Calu3 (cell line): ENCODE measurements around the gene HS3ST4. TPM values are rescaled to one million over a fixed set of nuclear protein-coding genes. Genes with fewer than 3 reads are reported as not detected.

ENCODE experiments used
- BruUV-seq: library from RNA; stranded (reverse); fragments of 400-500 nt; replicated peaks from 2 replicates; lab custom pipeline; 2021; lab: Mats Ljungman, UMichigan
- CTCF ChIA-PET: fragments of 300-600 bp; sonication (Branson Sonifier 250); formaldehyde crosslinking; loops from one replicate; lab custom pipeline; 2022; ENCODE audit warnings: antibody characterized with exemption; lab: Charles Lee
- DNase-seq: peaks from one replicate; pipeline ENCODE4 v3.0.0; 2022
- H3K27ac Mint-ChIP-seq: one replicate; pipeline ENCODE4 v1.8.0; 2022; ENCODE audit warnings: mixed read lengths; ENCODE audit not compliant: unreplicated experiment
- H3K27me3 Mint-ChIP-seq: one replicate; pipeline ENCODE4 v1.8.0; 2022; ENCODE audit warnings: mixed read lengths; ENCODE audit not compliant: unreplicated experiment
- H3K36me3 Mint-ChIP-seq: one replicate; pipeline ENCODE4 v1.8.0; 2022; ENCODE audit warnings: mild to moderate bottlenecking, moderate library complexity, mixed read lengths; ENCODE audit not compliant: insufficient read depth, unreplicated experiment
- H3K4me1 Mint-ChIP-seq: one replicate; pipeline ENCODE4 v1.8.0; 2022; ENCODE audit warnings: mild to moderate bottlenecking, low read depth, mixed read lengths; ENCODE audit not compliant: unreplicated experiment
- H3K4me3 Mint-ChIP-seq: one replicate; pipeline ENCODE4 v1.8.0; 2022; ENCODE audit warnings: mild to moderate bottlenecking, low read depth, moderate library complexity, mixed read lengths; ENCODE audit not compliant: unreplicated experiment
- H3K9me3 Mint-ChIP-seq: one replicate; pipeline ENCODE4 v1.8.0; 2022; ENCODE audit warnings: low read depth, mixed read lengths; ENCODE audit not compliant: unreplicated experiment
- intact Hi-C: fragments of 100-400 bp; cut with micrococcal nuclease; formaldehyde crosslinking; loops from one replicate; pipeline ENCODE4 v1.10.0; 2022; ENCODE audit not compliant: unreplicated experiment
- total RNA-seq: library from RNA; stranded (reverse); gene quantifications from 2 replicates; pipeline ENCODE4 v1.2.3, GENCODE V29; 2022
- TF ChIP-seq, protein P1 (sequence below): fragments of 200-600 bp; IDR thresholded peaks from one replicate; pipeline ENCODE4 v1.8.0; 2022; ENCODE audit warnings: antibody characterized with exemption; ENCODE audit not compliant: unreplicated experiment

HS3ST4 gene
- total RNA-seq, 1 experiment from 2014 or later = not detected

DNA sequence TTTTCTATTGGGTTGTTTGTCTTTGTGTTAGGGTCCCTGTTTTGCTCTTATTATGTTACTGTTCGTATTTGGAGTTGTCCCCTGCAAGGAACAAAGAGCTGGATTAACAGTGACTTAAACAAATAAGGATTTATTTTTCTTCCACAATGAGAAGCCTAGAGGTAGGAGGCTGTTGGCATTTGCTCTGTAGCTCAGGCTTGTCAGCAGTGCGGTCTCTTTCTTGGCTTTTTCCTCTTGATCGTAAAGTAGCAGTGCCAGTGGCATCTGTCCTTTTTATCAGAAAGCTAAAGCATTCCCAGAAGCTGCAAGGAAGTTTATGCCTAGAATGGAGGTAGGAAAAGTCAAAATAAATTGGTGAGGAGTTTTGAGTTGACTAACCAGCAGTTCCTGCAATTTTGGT is 154.1 kb downstream of the HS3ST4 start:
- Mint-ChIP-seq H3K27ac (no peak overlapping the region), H3K4me3 (no peak overlapping the region), H3K9me3 (no peaks in the 10 kb centered on the region), H3K27me3 (no peaks in the 10 kb centered on the region), H3K36me3 (no peaks in the 10 kb centered on the region), H3K4me1 (no peaks in the 10 kb centered on the region)
- intact Hi-C loops = no loop called here
- TF ChIP-seq, protein P1, sequence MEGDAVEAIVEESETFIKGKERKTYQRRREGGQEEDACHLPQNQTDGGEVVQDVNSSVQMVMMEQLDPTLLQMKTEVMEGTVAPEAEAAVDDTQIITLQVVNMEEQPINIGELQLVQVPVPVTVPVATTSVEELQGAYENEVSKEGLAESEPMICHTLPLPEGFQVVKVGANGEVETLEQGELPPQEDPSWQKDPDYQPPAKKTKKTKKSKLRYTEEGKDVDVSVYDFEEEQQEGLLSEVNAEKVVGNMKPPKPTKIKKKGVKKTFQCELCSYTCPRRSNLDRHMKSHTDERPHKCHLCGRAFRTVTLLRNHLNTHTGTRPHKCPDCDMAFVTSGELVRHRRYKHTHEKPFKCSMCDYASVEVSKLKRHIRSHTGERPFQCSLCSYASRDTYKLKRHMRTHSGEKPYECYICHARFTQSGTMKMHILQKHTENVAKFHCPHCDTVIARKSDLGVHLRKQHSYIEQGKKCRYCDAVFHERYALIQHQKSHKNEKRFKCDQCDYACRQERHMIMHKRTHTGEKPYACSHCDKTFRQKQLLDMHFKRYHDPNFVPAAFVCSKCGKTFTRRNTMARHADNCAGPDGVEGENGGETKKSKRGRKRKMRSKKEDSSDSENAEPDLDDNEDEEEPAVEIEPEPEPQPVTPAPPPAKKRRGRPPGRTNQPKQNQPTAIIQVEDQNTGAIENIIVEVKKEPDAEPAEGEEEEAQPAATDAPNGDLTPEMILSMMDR = no peak
- no TSS peak for BruUV-seq
- no peak for DNase-seq
- CTCF ChIA-PET = no interaction called here

- DNase-seq = no peak
- no TSS peak for BruUV-seq
- CTCF ChIA-PET = no interaction called here
- H3K27me3 Mint-ChIP-seq = no peaks in the 10 kb centered on the region
- intact Hi-C loops = no loop called here
- no peak overlapping the region for H3K4me3 Mint-ChIP-seq
- peaks cover 7% of the 10 kb centered on the region for H3K9me3 Mint-ChIP-seq
- TF ChIP-seq, protein P1 = no peak
- no peaks in the 10 kb centered on the region for H3K36me3 Mint-ChIP-seq
- H3K4me1 Mint-ChIP-seq = no peaks in the 10 kb centered on the region
- H3K27ac Mint-ChIP-seq = no peak overlapping the region
Measured at GRCh38 chr16:25854141-25854540, 162.4 kb downstream of the HS3ST4 start.

- Mint-ChIP-seq H3K27me3 (no peaks in the 10 kb centered on the region), H3K9me3 (peaks cover 7% of the 10 kb centered on the region), H3K4me1 (no peaks in the 10 kb centered on the region), H3K27ac (no peak overlapping the region), H3K36me3 (no peaks in the 10 kb centered on the region), H3K4me3 (no peak overlapping the region)
- no peak for DNase-seq
- BruUV-seq = no TSS peak
- CTCF ChIA-PET = interaction anchor here (0.7 kb wide), 1 partner anchor 1483 kb away, joined by 3 read pairs; no protein-coding TSS in a partner anchor
- intact Hi-C loops = no loop called here
- TF ChIP-seq, protein P1 = no peak
Measured at GRCh38 chr16:25855063-25855462, 163.3 kb downstream of the HS3ST4 start.

DNA sequence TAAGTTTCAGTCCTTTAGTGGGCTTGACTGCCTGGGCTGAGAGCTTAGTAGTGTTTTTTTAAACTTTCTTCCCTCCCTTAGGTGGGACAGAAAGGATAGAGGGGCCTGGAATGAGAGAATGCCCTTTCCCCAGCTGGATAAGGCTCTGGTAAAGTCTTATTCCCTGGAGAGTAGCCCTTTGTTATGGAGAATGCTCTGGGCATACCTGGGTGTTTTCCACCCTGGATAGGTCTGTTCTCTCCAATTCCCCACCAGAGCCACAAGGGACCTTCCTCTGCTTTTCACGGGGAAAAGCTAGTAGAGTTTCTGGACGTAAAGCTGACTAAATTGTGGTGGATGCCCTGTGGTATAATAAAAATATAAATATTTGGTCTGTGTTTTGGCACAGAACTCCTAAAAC is 164.1 kb downstream of the HS3ST4 start:
- intact Hi-C loops = no loop called here
- BruUV-seq = no TSS peak

More for the DNA sequence above, 164.1 kb downstream of the HS3ST4 start:
- H3K27ac Mint-ChIP-seq = no peak overlapping the region
- H3K27me3 Mint-ChIP-seq = no peaks in the 10 kb centered on the region
- no peak for DNase-seq
- no peak overlapping the region for H3K4me3 Mint-ChIP-seq
- H3K36me3 Mint-ChIP-seq = no peaks in the 10 kb centered on the region
- CTCF ChIA-PET = interaction anchor here (0.5 kb wide), 1 partner anchor 547 kb away, joined by 5 read pairs; no protein-coding TSS in a partner anchor
- TF ChIP-seq, protein P1 = no peak
- no peaks in the 10 kb centered on the region for H3K4me1 Mint-ChIP-seq
- H3K9me3 Mint-ChIP-seq = peaks cover 7% of the 10 kb centered on the region
